Measurements from ENCODE around the gene MPEG1.

GRCh38 chr11:59218893-59219292, 6.2 kb upstream of the MPEG1 start:
- TF ChIP-seq, protein P1, sequence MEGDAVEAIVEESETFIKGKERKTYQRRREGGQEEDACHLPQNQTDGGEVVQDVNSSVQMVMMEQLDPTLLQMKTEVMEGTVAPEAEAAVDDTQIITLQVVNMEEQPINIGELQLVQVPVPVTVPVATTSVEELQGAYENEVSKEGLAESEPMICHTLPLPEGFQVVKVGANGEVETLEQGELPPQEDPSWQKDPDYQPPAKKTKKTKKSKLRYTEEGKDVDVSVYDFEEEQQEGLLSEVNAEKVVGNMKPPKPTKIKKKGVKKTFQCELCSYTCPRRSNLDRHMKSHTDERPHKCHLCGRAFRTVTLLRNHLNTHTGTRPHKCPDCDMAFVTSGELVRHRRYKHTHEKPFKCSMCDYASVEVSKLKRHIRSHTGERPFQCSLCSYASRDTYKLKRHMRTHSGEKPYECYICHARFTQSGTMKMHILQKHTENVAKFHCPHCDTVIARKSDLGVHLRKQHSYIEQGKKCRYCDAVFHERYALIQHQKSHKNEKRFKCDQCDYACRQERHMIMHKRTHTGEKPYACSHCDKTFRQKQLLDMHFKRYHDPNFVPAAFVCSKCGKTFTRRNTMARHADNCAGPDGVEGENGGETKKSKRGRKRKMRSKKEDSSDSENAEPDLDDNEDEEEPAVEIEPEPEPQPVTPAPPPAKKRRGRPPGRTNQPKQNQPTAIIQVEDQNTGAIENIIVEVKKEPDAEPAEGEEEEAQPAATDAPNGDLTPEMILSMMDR (IDR thresholded peaks at IDR 0.05): no peak
- no peak for TF ChIP-seq POLR2A (IDR thresholded peaks at IDR 0.05)

All from Peyer's patch (tissue), 4 donors.